GM19240 (cell line): ENCODE measurements around the gene TFRC.
"Not testable (repeated sequence)": the region's sequence is repeated elsewhere in the genome, so short reads cannot be mapped to it uniquely, and the experiment has no call there.

ENCODE experiments used
- DNase-seq: peaks from one replicate; pipeline ENCODE4 v3.0.0; 2011; ENCODE audit warnings: low spot score; ENCODE audit not compliant: insufficient read length

TFRC gene

GRCh38 chr3:196005338-196005737 lies 76.6 kb downstream of the TFRC start:
- DNase-seq = not testable (repeated sequence)

- DNase-seq = not testable (repeated sequence)
Measured at GRCh38 chr3:196004359-196005052, 77.4 kb downstream of the TFRC start.

GRCh38 chr3:196003611-196004010 lies 78.3 kb downstream of the TFRC start:
- DNase-seq = no peak

GRCh38 chr3:196002721-196003120 lies 79.2 kb downstream of the TFRC start:
- not testable (repeated sequence) for DNase-seq

DNA sequence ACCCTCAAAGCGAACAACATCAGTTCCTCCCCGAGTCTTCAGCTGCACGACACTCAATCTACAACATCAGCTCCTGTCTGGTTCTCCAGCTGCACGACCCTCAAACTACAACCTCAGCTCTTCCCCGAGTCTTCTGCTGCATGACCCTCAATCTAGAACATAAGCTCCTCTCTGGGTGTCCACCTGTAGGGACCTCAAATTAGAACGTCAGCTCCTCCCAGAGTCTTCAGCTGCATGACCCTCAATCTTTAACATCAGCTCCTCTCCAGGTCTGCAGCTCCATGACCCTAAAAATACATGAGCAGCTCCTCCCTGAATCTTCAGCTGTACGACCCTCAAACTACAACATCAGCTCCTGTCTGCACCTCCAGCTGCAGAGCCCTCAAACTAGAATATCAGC lies 80.7 kb downstream of the TFRC start:
- DNase-seq = not testable (repeated sequence)

- DNase-seq = not testable (repeated sequence)
Measured at GRCh38 chr3:196000360-196000950, 81.4 kb downstream of the TFRC start.

- DNase-seq = no peak
Measured at GRCh38 chr3:195999896-196000295, 82.0 kb downstream of the TFRC start.
